ENCODE measurements around the gene GPC3.
"Not testable (repeated sequence)": the region's sequence is repeated elsewhere in the genome, so short reads cannot be mapped to it uniquely, and the experiment has no call there.

The GPC3 gene
- total RNA-seq = 0 to 1.5 reads per million in 2 donors

DNA sequence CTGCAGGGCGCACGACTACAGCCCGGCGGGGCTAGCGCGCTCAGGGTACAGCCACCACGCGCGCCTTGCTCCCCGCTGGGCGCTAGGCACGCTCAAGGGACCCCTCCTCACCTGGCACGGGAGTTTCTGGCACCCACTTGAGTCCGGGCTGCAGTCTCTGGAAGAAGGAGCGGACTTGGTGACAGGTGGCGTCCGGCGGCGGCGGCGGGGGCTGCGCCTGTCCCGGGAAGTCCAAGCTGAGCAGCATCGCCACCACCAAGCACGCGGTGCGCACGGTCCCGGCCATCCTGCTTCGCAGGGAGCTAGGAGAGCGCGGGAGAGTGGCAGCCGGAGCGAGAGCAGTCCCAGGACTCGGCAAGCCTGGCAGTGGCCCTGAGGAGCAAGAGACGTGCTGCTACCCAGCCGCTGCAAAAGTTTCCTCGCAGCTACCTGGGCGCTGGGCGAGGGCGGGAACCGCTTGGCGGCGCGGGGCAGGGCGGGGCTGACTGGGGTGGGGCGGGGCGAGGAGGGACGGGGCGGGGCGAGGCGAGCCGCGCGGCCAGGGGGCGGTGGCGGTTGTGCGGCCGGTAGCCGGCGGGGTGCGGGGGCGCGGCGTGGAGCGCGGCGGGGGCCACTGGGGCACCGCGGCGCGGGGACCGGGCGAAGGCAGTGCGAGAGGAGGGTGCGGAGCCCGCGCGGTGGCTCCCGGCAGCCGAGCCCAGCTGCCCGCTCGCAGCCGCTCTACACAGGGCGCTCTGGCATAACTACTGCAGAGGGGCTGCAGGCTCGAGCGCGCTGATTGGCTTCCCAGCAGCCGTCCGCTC, at the start of gene GPC3:
TSS of gene GPC3 (minus strand) at position 431 of the 803 bp plus-strand sequence.
- peak in 3 of 5 experiments; percentile 9 to 30 (median 13) for DNase-seq

GRCh38 chrX:134032441-134032840, 47.0 kb upstream of the GPC3 start:
- DNase-seq = no peak

GRCh38 chrX:134026565-134027311, 41.3 kb upstream of the GPC3 start:
- DNase-seq = peak in 1 of 5 experiments; percentile 30

DNA sequence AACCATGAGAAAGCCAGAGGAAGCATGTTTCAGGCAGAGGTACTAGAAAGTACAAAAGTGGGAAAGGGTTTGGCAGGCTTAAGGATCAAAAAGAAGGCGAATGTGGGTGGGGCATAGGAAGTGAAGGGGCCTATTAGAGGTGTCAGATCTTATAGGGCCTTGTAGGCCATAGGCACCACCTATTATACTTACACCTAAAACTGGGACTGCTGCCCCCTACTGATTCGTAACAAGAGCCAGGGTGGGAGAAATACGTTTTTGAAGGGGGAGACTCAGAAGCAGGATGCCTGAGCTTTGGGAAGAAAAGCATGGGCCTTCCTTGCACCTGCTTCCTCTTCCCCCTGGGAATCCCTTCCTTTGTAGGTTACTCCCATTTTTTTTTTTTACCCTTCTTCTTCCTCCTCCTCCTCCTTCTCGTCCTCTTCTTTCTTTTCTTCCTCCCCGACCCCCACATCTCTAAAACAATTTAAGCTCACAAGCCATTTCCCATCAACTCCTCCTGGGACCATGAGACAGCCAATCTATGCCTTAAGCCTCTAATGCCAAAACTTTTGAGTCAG, 40.7 kb upstream of the GPC3 start:
- DNase-seq = no peak

DNA sequence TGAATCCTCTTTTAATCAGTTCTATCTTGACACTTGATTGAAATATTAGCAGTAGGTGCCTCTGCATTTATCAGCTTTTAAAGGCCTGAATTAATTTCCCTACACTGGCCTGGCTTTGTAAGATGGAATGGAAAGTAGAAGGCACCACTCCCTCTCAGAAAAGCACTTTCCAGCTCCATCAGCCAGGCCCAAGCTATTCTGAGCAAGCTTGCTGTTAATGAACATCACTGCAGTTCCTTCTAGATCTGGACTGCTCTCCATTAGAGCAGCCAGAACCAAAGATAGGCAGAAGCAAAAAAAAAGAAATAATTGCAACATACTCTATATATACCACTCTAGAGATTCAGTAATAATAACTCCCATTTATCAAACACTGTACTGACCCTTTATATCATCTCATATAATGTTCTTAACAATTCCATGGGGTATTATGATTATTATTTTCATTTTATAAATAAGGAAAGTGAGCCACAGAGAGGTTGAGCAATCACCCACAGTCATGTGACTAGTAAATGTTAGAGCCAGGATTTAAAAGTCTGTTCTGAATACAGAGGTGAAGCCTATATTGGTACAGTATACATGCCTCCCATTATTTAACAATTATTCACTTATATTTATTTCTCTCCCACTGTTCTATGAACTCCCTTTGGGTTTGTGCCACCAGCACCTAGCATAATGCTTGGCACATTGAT, 39.4 kb upstream of the GPC3 start:
- no peak for DNase-seq

DNA sequence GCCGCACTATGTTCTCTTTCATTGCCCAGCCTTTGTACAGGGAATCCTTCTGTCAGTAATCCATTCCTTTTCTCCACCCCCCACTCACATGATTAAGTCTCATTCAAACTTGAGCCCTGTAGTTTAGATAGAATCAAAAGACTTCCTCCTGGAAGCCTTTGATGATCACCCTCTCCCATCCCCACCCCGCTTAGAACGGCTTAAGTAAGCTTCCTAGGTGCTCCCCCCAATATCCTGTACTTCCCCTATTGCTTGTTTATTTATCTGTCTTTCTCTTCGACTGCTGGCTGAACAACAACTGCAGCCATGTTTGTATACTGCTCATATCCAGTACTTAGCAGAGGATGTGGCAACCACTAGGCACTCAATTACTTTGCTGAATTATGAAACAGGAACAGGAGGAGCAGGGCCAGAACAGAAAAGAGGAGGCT, 38.5 kb upstream of the GPC3 start:
- DNase-seq = peak in 1 of 5 experiments; percentile 7

- DNase-seq = no peak
Observed at GRCh38 chrX:134020910-134021309, 35.5 kb upstream of the GPC3 start.

GRCh38 chrX:134019567-134020206, 34.3 kb upstream of the GPC3 start:
- DNase-seq = no peak

- DNase-seq = not testable (repeated sequence)
Observed at GRCh38 chrX:134016309-134016708, 30.9 kb upstream of the GPC3 start.

- not testable (repeated sequence) for DNase-seq
Observed at GRCh38 chrX:134015510-134015909, 30.1 kb upstream of the GPC3 start.

DNA sequence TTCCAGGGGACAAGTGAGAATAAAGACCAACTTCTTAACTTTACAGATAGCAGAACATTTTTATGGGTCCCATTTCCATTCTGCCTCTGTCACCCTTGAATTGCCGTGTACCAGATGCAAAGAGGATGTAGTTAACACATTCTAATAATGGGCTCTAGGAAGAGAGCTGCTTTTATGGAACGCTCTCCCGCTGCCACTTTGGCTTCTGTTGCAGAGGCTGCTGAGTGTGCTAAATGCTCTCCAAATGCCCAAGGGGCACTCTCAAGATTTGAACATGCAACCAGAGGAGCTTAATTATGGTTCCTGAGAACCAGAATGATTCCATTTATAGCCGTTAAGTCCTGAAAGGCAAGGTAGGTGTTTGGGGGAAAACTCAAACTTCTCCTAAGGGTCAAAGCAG, 28.1 kb upstream of the GPC3 start:
- no peak for DNase-seq

DNA sequence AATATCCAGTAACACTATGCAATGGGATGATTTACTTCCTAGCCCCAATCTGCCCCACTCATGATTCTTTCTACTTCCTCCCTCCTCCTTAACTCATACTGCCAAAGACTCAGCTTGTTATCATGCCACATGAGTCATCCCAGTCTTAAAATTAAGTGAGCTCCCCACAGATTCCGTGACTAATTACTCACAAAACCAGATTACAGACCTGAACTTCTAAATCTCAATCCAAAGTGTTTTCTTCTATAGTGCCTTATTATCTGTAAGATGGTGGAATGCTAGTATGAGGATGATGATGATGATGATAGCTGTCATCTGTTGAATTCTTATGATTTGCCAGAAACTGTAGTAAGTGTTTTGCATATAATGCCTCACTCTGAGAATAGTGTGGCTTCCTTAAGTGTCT, 27.7 kb upstream of the GPC3 start:
- DNase-seq = peak in 1 of 5 experiments; percentile 54

GRCh38 chrX:134010690-134011089, 25.3 kb upstream of the GPC3 start:
- no peak for DNase-seq

GRCh38 chrX:134007716-134008115, 22.3 kb upstream of the GPC3 start:
- no peak for DNase-seq

DNA sequence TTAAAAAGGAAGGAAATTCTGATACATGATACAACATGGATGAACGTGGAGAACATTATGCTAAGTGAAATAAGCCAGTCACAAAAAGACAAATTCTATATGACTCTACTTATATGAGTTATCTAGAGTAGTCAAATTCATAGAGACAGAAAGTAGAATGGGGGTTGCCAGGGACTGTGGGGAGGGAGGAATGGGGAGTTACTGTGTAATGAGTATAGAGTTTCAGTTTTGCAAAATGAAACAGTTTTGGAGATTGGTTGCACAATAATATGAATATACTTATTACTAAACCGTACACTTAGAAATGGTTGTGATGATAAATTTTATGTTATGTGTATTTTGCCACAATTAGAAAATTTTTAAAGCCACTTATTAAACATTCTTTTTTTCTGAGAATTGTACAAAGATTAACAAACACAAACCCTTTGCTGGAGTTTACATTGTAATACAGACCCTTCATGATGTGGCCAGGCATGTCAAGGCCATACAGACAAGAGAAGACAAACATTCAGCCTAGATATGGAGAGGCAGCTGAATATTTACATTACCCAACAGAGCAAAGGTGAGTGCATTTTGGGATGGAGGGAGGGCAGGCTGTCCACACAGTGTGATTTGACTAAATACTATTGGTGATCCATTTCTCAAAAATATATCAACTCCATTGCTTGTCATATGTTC, 21.2 kb upstream of the GPC3 start:
- DNase-seq = peak in 1 of 5 experiments; percentile 59

- DNase-seq = no peak
Observed at GRCh38 chrX:134004084-134004483, 18.7 kb upstream of the GPC3 start.

DNA sequence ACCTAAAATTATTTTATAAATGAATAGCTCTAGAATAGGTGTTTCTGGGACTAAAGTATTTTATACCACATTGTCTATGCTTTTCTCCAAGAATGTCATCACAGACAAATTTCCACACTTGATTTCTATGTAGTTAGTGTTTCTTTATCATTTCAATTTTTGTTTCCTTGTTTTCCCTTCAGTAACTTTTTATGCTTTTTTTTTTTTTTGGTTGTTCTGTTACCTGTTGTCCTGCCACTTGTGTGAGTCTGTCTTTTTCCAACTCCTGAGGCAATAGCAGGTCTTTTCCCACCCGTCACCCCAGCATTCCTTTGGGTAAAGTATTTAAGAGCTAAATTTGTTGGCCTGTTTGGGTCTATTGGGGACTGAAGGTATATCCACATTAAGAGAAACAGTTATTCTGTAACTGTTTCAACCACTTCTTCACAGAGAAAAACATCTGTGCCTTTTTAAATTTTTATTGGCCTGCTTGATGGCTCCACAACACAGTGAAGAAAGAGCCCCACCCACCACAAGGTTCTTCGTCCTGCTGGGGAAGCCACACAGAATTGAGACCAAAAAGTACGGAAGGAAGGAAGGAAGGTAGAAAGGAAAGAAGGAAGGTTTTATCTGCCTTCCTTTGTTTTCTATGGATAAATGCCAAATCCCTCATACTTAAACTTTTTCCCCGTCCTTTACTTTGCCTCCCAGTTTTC, 17.7 kb upstream of the GPC3 start:
- DNase-seq = no peak

DNA sequence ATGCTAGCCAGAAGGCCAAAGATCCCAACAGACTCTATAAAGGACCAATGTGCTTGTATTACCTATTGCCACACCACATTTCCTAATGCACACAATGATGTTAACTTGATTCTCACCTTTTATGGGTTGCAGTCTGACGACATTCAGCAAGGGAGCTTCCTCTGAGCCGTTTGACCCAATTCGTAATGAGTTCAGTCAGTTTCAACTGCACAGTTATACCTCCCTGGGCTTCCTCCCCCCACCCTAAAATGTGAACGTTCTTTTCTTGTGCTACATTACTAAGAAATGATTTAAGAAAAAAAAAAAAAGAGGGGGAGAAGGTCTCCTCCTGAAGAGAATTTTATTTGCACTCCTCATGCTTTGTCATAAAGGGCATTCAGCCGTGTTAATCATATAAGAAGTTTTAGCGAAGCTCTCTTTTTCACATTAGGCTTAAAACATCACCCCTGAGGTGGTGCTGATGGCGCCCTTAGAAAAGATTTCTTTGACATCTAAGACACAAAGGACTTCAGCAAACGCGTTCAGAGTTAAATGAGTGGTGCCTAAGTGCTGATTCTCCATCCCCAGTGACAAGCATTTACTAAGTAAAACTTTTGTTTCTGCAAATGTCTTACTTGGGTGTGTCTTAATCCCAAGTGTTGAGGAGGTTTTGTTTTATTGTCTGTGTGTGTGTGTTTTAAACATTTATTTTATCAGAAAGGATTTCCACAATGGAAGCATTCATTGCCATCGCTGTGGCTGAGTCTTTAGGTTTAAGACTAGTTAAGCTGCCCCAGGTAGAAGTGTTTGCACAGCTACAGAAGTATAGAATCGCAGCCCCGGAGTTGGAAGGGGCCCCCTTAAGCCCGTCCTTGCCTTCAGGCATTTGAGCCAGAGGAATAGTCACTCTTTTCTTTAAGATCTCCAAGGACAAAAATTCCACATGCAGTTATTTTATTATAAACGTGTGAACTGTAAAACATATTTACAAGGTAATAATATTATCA, 15.2 kb upstream of the GPC3 start:
- no peak for DNase-seq

- DNase-seq = no peak
Observed at GRCh38 chrX:133999031-133999705, 13.8 kb upstream of the GPC3 start.
